Panc1 (cell line): ENCODE results near the gene EMILIN2. TPM values are rescaled to one million over a fixed set of nuclear protein-coding genes. Genes with fewer than 3 reads are reported as not detected.

Experiments
- ATAC-seq: fragments of 200-7000 bp; cut with Tn5 transposase; 2 replicates; pipeline ENCODE4 v1.9.1; 2020; ENCODE audit warnings: mild to moderate bottlenecking, moderate library complexity
- BruUV-seq: library from RNA; stranded (reverse); fragments of 400-500 nt; replicated peaks from 2 replicates; lab custom pipeline; 2021; lab: Mats Ljungman, UMichigan
- CTCF ChIA-PET: fragments of 300-600 bp; sonication (Branson Sonifier 250); formaldehyde crosslinking; loops from one replicate; lab custom pipeline; 2022; ENCODE audit warnings: antibody characterized with exemption; lab: Charles Lee
- POLR2A ChIA-PET: fragments of 300-600 bp; sonication (Branson Sonifier 250); formaldehyde crosslinking; loops from one replicate; lab custom pipeline; 2022; ENCODE audit warnings: antibody characterized with exemption; lab: Charles Lee
- DNase-seq: peaks from one replicate; pipeline ENCODE4 v3.0.0-alpha.2; 2010; ENCODE audit warnings: low read depth, low spot score
- H3K27ac ChIP-seq: 2 replicates; pipeline ENCODE4 v1.5.1; 2011; ENCODE audit warnings: mild to moderate bottlenecking, low read length, inconsistent platforms
- H3K27me3 ChIP-seq: fragments of 200-500 bp; sonication (Bioruptor generic); 2 replicates; pipeline ENCODE4 v1.6.0; 2014; ENCODE audit warnings: low read length, inconsistent platforms; ENCODE audit not compliant: control insufficient read depth, insufficient read depth
- H3K36me3 ChIP-seq: fragments of 200-500 bp; sonication (Bioruptor generic); 2 replicates; pipeline ENCODE4 v1.5.1; 2014; ENCODE audit warnings: inconsistent platforms, mild to moderate bottlenecking, low read length, moderate library complexity; ENCODE audit not compliant: control insufficient read depth, insufficient read depth
- H3K4me1 ChIP-seq: 2 replicates; pipeline ENCODE4 v1.5.1; 2011; ENCODE audit warnings: inconsistent platforms, mild to moderate bottlenecking, low read length, moderate library complexity; ENCODE audit not compliant: control insufficient read depth, insufficient read depth
- H3K4me3 ChIP-seq, 2 experiments: 2 replicates each; pipeline ENCODE4 v1.5.1; 2011 to 2012; ENCODE audit warnings: low read depth in 2 of 2, low read length in 2 of 2, mild to moderate bottlenecking in 2 of 2, inconsistent platforms in 1 of 2, moderate library complexity in 1 of 2
- H3K9me3 ChIP-seq: fragments of 200-500 bp; sonication (Bioruptor generic); 2 replicates; pipeline ENCODE4 v1.5.1; 2014; ENCODE audit warnings: low read depth, mild to moderate bottlenecking, inconsistent platforms, low read length, moderate library complexity; ENCODE audit not compliant: control insufficient read depth, insufficient read depth
- POLR2AphosphoS5 ChIP-seq: IDR thresholded peaks from 2 replicates; pipeline ENCODE4 v1.6.1; 2012; ENCODE audit warnings: mild to moderate bottlenecking, low read depth, low read length, moderate library complexity
- SIN3A ChIP-seq: IDR thresholded peaks from 2 replicates; pipeline ENCODE4 v1.6.1; 2012; ENCODE audit warnings: low read depth, mild to moderate bottlenecking, low read length, moderate library complexity, borderline replicate concordance; ENCODE audit not compliant: insufficient read depth
- TCF7L2 ChIP-seq: IDR thresholded peaks from 2 replicates; pipeline ENCODE4 v1.6.1; 2011; ENCODE audit warnings: mild to moderate bottlenecking, low read depth, low read length, inconsistent platforms
- in situ Hi-C: cut with HindIII; loops from 2 replicates; pipeline ENCODE4 v1.10.0; 2016; ENCODE audit warnings: low sequenced_read_pairs, low pct_unique_long_range_greater_than_20kb
- intact Hi-C: fragments of 100-400 bp; cut with micrococcal nuclease; formaldehyde crosslinking; loops from one replicate; pipeline ENCODE4 v1.10.0; 2022; ENCODE audit not compliant: unreplicated experiment
- total RNA-seq: library from RNA; stranded (reverse); gene quantifications from one replicate; pipeline ENCODE4 v1.2.1, GENCODE V29; 2021; ENCODE audit not compliant: unreplicated experiment
- TF ChIP-seq, protein P1 (sequence below): fragments of 450-650 bp; IDR thresholded peaks from 2 replicates; pipeline ENCODE4 v1.5.1; 2017; ENCODE audit warnings: mild to moderate bottlenecking
- TF ChIP-seq, protein P2 (sequence below), 2 experiments: IDR thresholded peaks; 2 replicates each; pipeline ENCODE4 v1.6.1; 2011 to 2012; ENCODE audit warnings: low read depth in 2 of 2, control low read depth in 1 of 2, low read length in 1 of 2, mild to moderate bottlenecking in 1 of 2, moderate library complexity in 1 of 2; ENCODE audit not compliant: insufficient read depth in 1 of 2

Gene EMILIN2
- total RNA-seq, 1 experiment from 2014 or later: 18.3 TPM

GRCh38 chr18:2818281-2818680, 28.5 kb upstream of the EMILIN2 start:
- H3K9me3 ChIP-seq: no peaks in the 10 kb centered on the region
- POLR2A ChIA-PET: no interaction called here
- TF ChIP-seq TCF7L2 (no peak), POLR2AphosphoS5 (no peak), SIN3A (no peak)
- TF ChIP-seq, protein P1, sequence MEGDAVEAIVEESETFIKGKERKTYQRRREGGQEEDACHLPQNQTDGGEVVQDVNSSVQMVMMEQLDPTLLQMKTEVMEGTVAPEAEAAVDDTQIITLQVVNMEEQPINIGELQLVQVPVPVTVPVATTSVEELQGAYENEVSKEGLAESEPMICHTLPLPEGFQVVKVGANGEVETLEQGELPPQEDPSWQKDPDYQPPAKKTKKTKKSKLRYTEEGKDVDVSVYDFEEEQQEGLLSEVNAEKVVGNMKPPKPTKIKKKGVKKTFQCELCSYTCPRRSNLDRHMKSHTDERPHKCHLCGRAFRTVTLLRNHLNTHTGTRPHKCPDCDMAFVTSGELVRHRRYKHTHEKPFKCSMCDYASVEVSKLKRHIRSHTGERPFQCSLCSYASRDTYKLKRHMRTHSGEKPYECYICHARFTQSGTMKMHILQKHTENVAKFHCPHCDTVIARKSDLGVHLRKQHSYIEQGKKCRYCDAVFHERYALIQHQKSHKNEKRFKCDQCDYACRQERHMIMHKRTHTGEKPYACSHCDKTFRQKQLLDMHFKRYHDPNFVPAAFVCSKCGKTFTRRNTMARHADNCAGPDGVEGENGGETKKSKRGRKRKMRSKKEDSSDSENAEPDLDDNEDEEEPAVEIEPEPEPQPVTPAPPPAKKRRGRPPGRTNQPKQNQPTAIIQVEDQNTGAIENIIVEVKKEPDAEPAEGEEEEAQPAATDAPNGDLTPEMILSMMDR: no peak
- TF ChIP-seq, protein P2, sequence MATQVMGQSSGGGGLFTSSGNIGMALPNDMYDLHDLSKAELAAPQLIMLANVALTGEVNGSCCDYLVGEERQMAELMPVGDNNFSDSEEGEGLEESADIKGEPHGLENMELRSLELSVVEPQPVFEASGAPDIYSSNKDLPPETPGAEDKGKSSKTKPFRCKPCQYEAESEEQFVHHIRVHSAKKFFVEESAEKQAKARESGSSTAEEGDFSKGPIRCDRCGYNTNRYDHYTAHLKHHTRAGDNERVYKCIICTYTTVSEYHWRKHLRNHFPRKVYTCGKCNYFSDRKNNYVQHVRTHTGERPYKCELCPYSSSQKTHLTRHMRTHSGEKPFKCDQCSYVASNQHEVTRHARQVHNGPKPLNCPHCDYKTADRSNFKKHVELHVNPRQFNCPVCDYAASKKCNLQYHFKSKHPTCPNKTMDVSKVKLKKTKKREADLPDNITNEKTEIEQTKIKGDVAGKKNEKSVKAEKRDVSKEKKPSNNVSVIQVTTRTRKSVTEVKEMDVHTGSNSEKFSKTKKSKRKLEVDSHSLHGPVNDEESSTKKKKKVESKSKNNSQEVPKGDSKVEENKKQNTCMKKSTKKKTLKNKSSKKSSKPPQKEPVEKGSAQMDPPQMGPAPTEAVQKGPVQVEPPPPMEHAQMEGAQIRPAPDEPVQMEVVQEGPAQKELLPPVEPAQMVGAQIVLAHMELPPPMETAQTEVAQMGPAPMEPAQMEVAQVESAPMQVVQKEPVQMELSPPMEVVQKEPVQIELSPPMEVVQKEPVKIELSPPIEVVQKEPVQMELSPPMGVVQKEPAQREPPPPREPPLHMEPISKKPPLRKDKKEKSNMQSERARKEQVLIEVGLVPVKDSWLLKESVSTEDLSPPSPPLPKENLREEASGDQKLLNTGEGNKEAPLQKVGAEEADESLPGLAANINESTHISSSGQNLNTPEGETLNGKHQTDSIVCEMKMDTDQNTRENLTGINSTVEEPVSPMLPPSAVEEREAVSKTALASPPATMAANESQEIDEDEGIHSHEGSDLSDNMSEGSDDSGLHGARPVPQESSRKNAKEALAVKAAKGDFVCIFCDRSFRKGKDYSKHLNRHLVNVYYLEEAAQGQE (IDR thresholded peaks at IDR 0.05; ENCODE audit: insufficient read depth in 1 of 2, low read depth in 2 of 2, low read length in 1 of 2): no peak
- in situ Hi-C loops: no loop called here
- ATAC-seq (no peak), DNase-seq (no peak)
- intact Hi-C loops: no loop called here
- H3K27me3 ChIP-seq: no peaks in the 10 kb centered on the region
- H3K36me3 ChIP-seq: no peaks in the 10 kb centered on the region
- H3K4me1 ChIP-seq: no peaks in the 10 kb centered on the region
- BruUV-seq: no TSS peak
- H3K27ac ChIP-seq: no peak overlapping the region
- H3K4me3 ChIP-seq: no peak overlapping the region
- CTCF ChIA-PET: no interaction called here

- Histone ChIP-seq H3K27ac (no peak overlapping the region), H3K9me3 (no peaks in the 10 kb centered on the region), H3K27me3 (no peaks in the 10 kb centered on the region), H3K36me3 (no peaks in the 10 kb centered on the region), H3K4me3 (no peak overlapping the region), H3K4me1 (no peaks in the 10 kb centered on the region)
- ChIA-PET CTCF (no interaction called here), POLR2A (no interaction called here)
- DNase-seq: no peak
- in situ Hi-C loops: no loop called here
- TF ChIP-seq, protein P1: no peak
- TF ChIP-seq, protein P2 (IDR thresholded peaks at IDR 0.05; ENCODE audit: insufficient read depth in 1 of 2, low read depth in 2 of 2, low read length in 1 of 2): no peak
- no peak for TF ChIP-seq POLR2AphosphoS5
- no peak for TF ChIP-seq TCF7L2
- no peak for TF ChIP-seq SIN3A
- no peak for ATAC-seq
- intact Hi-C loops: no loop called here
- BruUV-seq: no TSS peak
These were observed 25.1 kb upstream of the EMILIN2 start for GRCh38 chr18:2821695-2822094.
